HG02885 (cell line): ENCODE results near the gene PATZ1.
"Not testable (repeated sequence)": the region's sequence is repeated elsewhere in the genome, so short reads cannot be mapped to it uniquely, and the experiment has no call there.

ENCODE experiments used
- ATAC-seq: cut with Tn5 transposase; IDR thresholded peaks from one replicate; pipeline ENCODE4 v1.9.1; 2021; ENCODE audit warnings: mild to moderate bottlenecking; ENCODE audit not compliant: unreplicated experiment, poor library complexity

Gene PATZ1

DNA sequence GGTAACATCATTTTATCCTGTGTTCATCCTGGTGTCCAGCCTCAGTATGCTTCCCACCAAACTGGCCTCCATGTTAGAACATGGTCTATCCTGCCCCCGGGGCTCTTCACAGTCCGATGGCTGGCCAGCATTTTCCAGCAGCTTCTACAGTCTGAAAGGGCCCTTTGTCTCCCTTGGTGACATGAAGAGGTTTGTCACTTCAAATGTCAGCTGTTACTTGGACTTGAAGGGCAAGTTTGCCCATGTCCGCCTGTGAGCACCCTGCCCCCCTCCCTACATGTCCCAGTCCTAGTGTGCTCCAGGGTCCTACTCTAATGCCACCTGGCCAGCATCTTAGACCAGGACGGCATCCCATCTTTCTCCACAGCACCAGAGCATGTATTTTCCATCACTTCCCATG, 24.7 kb downstream of the PATZ1 start:
- no peak for ATAC-seq

DNA sequence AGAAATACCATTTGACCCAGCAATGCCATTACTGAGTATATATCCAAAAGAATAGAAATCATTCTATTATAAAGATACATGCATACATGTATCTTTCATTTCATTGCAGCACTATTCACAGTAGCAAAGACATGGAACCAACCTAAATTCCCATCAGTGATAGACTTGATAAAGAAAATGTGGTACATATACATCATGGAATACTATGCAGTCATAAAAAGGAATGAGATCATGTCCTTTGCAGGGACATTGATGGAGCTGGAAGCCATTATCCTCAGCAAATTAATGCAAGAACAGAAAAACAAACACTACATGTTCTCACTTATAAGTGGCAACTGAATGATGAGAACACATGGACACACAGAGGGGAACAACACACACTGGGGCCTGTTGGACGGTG, 31.9 kb downstream of the PATZ1 start:
- not testable (repeated sequence) for ATAC-seq

DNA sequence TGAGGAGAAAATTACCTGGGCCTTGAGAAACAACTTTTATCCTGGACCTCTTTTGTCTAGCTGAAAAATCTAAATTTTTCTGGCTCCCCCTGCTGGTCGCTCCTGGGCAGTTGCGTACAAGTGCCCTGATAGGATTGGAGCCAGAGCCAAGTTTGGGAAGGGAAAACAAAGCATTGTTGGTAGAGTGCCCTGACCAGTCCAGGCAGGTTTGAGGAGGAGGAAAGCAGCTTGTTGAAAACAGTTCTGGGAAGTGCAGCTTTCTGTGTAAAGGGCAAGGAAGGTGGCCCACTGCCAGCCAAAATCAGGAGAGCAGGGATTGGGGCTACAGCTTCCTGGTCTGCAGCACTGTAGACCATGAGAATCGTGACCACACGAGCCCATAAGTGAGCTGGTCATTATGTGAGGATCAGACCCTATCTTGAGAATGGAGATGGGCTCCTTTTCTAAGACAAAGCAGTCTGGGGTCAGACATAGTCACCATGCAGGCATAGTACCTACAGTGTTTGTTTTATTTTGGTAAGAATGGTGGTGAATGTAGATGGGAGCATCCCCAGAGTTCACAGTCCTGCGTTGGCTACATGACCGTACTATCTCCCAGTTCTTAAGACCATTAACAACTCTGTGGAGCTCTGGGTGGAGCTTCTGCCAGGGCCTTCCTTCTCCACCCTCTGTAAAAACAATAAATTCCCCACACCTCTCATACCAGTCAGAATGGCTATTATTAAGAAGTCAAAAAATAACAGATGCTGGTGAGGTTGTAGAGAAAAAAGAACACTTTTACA, 32.6 kb downstream of the PATZ1 start:
- no peak for ATAC-seq

DNA sequence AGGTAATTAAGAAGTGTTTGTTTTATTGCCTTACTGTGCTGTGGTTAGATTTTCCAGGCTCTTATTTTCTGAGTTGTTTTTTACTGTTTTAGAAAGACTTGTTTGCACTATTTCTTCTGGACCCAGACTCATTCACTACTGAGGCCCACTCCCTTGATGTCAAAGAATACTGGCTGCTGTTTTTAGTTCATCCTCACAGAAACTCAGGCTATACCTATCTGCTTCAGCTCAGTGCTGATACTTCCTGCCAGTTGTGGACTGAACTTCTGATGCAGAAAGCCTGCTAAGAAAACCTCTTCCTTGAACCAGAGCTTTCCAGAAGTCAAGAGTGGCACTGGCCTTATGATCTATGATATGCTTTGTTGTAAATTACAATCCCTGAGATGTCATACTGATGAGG, 38.0 kb downstream of the PATZ1 start:
- ATAC-seq, result no peak

DNA sequence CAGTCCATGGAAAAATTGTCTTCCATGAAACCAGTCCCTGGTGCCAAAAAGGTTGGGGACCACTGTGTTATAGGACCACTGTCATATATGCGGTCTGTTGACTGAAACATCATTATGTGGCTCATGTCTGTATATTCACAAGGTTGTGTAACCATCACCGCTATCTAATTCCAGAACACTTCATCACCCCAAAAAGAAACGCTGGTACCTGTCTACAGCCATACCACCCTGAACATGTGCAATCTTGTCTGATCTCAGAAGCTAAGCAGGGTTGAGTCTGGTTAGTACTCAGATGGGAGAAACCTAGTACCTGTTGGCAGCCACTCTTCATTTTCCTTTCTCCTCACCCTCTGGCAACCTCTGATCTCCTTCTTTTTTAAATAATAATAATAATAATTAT, 41.0 kb downstream of the PATZ1 start:
- no peak for ATAC-seq

DNA sequence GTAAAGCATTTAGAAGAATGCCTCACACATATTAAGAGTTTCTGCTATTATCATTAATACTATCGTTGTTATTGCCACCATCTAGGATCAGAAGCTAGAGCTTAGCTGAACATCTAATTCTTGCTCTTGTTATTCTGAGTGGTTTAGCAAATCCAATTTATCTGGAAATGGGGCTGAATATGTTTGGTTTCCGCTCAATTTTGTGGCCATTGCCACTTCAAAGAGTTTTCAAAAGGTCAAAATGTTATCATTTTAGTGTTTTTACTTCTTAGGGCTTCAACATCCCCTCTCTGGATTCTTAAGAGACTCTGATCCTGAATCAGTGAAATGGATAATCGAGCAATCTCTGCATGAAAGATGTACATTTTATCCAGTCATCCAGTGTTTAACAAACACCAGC, 43.6 kb downstream of the PATZ1 start:
- ATAC-seq, result no peak

DNA sequence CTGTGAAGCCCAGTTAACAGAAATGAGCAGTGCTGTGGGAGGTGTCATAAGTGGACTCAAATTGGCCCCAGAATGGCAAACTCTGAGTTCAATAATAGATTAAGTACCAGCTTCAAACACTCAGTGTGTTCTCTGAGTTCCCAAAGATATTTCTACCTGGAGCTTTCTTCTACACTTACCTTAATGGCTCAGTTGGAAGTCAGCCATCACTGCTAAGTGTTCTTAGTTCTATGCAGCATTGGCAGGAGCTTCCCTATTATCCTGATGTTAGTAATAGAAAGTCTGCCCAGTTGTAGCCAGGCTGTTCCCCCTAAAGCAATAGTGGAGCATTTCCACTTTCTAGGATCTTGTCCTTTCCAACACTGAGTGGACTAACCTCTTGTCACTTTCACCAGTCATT, 44.1 kb downstream of the PATZ1 start:
- no peak for ATAC-seq

DNA sequence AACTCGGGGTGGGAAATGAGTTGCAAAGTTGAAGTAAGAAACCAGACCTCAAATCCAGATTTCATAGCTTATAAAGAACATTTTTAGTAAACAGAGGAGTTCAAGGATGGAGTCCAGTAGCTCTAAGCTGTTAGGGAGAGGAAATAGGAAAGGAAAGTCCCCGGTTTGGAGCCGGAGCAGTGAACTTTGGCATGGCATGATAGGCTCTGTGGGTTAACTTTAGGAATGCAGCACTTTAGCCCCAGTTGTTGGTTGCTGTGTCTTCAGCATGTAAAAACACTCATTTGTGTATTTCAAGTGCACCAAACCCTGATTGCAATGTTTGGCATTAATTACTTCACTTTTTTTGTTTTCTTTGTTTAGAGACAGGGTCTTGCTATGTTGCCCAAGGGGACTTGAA, 45.2 kb downstream of the PATZ1 start:
- ATAC-seq, result no peak

DNA sequence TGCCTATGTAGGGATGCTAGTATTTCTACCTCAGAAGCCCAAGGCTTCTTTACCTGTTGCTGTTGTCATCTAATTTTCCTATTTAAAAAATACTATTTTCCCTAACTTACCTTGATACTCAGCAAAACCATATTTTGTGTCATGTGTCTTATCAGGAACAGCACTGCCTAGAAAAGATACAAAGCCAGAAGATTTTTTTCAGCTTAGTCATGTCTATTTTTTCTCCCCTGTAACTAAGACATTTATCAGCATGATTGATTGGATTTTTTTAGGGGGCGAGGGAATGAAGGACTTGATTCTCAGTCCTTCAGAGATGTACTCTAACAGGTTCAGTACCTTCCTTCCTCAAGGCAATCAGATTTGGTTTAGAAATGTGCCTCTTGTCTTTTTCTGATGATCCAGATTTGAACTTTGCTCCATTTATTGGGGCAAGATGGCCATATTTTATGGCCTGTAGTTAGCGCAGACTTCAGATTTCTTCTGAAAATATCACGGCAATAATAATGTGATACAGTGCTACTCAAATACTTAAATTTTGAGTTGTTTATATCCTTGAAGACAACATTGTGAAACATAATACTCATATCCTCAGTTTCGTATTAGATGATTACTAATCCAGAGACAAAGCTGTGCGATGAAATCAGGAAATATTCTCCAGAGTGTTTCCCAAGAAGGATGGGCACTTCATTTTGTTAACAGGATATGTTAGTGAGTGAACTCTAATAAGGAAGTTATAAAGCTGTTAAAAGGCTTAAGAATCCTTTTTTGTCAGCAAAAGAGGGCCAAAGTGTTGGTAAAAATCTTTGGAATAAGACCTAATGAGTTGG, 50.1 kb downstream of the PATZ1 start:
- ATAC-seq, result no peak

DNA sequence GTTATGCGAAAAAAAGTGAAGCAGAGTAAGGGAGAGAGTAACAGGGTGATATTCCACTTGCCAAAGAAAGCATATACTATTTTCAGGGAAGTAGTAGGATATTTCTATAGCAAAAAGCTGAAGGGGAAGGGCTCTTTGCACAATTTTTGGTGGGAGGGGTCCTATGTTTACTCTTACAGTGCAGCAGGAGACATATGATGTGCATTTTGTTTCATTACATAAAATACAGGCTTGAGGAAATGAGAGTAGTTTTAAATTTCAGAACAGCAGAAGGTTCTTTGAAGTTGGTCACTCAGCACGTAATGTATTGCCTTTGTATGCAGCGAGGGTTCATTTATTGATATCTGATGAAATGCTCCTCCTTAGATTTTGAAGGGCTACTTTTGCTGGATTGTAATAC, 50.8 kb downstream of the PATZ1 start:
- ATAC-seq, result no peak

DNA sequence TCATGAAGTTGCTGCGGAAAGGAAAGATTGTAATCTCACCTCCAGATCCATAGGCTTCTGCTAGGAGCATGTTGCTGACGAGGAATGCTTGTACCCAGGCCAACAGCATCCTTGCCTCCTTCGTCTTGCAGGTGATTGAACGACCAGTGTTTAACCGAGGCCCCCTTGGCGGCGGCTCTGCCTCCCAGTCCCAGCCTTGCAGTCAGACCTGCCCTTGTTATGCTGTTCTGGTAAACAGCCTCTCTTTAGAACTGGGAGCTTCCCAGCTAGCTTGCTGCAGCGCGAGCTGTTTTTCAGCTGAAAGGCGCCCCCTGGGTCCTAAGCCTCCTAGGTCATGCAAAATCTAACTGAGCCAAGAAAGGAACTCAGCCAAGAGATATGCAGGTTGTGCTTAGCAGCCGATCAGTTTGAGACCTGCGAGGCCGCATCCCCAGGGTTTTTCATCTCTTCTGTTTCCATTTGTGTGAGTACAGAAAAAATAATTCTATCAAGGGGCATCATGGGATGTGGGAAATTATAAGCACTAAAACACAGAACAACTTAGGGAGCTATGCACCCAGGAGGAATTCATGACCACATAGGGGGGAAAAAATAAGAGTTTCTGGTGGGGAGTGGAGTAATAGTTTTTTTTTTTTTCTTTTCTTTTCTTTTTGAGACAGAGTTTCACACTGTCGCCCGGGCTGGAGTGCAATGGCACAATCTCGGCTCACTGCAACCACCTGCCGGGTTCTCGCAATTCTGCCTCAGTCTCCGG, 53.7 kb downstream of the PATZ1 start, which contains the start of gene PIK3IP1:
PIK3IP1 (minus strand) TSS at position 253 of the 754 bp plus-strand sequence; CDS start at position 109, 144 bp downstream.
- peak; percentile 40 for ATAC-seq

DNA sequence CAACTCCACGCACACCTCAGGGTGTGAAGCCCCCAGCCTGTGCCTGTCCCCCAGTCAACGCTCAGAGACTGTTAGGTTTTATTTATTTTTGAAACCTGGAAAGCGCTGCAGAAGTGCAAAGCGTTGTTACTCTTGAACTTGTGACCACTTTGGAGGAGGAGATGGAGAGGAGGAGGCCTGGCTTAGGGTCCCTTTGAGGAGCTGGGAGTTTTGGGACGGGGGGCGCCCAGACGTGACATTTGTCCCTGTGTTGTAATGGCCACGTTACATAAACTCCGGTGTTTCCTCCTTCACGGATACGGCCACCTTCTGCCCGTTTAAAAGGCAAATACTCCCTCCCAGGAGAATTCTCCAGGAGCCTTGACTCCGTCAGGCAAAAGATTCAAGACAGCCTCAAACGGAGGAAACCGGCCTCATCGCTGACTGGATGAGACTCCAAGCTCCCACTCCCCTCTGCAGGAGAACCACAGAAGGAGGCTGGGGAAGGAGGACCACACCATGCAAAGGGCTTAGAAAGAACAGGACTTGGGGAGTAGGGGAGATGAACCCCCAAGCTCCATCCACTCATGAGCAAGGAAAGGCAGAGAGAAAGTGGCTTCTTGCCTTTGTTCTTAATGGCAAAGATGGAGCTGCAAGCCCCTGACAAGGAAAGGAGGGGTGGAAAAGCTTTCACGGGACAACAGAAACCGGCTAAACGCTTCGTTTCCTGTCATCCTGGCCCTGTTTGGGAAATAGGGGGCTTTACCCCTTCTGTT, 54.5 kb downstream of the PATZ1 start:
- no peak for ATAC-seq

DNA sequence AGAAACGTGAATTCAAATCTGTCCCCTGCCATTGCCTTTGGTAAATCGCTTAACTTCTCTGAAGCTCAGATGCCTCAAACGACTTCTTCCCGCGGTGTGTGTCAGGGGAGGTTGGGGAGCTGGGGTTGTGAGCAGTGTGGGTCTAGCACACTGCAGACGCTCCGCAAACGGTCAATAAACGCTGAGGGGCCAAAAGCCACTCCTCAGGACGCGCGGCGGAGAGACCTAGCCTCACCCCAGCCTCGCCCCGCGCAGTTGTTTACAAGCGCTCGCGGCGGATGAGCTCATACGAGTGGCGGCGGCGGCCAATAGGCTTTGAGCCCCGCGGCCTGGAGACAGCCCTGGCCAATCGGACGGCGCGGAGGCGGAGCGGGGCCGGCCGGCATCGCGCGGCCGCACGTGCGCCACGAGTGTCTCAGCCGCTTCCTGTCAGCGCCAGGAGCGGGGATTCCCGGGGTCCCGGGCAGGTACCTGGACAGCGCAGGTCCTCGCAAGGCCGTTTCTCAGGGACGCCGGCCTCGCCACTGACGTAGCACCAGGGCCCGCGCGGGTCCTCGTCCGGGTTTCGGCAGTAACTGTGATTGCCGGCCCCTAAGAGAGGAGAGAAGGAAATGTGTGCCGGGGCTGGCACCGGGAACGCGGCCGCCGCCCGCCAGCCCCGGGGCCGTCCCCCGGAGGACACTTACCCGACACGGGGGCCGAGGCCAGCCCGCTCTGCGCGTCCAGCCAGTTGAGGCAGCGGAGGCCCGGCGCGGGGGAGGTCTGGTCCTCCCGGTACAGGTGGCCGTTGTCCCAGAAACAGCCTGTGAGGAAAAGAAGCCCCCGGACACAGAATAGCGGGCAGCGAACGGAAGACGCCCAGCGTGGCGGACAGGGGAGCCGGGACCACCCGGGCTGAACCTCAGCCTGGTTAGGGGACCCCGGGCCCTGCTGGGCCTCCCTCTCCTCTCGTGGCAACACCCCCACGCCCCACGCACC, 55.4 kb downstream of the PATZ1 start:
- ATAC-seq, result peak; percentile 94

DNA sequence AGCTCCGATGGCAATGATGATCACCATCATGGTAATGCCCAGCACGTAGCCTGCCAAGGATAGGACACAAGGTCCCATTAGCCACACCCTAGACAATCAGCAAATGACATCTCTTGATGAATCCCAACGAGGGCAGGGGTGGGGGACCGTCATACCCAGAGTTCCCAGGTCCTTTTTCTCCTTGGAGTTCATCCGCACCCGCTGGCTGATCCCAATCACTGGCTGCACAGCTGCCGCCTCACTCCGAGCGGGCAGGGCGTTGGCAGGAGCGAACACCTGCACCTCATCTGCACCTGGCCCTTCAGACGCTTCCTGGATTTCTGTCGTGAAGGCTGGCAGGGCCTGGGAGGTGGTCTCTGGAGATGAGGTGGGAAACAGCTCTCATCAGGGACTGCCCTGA, 56.8 kb downstream of the PATZ1 start:
- ATAC-seq, result no peak

DNA sequence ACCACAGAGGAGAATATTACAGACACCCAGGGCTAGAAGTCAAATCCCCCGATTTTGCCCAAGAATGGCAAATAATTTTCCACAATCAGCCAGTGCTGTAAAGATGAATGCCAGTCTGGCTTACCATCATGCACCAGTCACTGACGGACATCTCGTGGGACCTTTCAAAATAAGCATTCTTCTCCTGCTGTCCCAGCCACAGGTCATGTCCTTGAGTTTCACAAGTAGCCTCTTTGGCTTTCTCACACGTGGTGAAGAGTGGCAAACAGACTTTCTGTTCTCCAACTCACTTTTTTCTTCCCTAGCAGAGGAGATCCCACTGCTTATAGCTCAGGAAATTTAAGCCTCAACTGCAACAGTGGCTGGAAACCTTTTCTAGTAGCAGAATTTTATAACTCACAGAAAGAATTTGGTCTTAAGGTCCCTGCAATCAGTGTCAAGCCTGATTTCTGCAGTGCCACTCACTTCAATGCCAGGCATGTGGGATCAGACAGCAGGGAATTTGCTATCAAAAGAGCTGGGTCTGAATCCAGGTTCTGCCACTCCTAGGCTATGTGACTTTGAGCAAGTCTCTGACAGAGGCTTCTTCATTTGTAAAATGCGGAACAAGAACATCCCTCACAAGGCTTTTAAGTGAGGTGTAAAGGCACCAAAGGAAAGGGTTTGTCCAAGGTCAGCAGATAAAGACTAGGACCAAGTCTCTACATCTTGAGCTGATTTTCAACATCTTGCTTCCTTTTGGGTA, 57.5 kb downstream of the PATZ1 start:
- ATAC-seq, result no peak

DNA sequence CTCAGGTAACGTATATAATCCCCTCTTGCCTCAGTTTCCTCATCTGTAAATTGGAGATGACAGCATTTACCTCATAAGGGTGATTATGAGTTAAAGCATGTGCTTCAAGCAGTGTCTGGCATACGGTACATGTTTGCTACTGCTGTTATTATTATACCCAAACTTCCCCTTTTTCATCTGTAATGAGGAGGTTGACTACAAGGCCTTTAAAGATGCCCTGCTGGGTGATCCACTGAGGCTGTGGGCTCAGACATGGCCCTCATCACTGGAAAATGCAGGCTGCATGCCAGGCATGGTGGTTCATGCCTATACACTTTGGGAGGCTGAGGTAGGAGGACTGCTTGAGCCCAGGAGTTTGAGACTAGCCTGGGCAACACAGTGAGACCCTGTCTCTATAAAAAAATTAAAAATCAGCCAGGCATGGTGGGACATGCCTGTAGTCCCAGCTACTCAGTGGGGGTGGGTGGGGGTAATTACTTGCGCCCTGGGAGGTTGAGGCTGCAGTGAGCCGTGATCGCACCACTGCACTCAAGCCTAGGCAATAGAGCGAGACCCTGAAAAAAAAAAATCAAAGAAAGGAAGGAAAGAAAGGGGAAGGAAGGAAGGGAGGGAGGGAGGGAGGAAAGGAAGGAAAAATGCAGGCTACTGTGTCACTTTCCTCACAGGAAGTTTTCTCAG, 58.2 kb downstream of the PATZ1 start:
- no peak for ATAC-seq

DNA sequence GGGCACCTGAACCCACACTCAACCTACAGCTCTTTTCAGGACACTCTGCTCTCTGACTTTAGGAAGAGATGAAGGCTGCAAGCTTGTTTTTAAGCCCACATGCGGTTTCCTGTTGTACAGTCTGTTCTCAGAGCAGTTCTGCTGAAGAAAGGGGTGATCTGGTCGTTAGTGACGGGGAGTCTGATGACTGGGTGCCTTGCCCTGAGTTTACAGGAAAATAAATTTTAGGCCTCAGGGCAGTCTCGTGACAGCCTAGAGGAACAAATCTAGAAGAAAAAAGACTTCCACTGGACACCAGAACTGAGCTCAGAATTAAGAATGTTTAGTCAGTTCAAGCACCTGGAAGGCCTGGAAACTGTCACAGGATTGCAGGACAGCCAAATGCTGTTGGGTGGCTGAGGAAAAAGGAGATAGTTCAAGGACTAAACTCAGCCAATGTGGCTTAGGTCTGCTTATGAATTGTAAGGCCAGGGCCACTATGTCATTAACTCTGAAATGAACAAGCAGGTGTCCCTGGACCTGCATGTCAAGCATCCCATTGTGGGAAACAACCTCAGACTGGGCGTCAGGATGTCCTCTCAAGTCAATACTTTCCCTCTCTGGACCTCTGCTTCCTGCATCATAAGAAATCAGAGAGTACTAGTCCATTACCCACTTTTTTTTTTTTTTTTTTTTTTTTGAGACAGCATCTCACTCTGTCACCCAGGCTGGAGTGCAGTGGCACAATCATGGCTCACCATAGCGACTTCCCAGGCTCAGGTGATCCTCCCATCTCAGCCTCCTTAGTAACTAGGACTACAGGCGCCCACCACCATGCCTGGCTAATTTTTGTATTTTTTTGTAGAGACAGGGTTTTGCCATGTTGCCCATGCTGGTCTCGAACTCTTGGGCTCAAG, 59.5 kb downstream of the PATZ1 start:
- no peak for ATAC-seq
